HepG2 (cell line): Measurements from ENCODE around the gene INSIG1. TPM values are rescaled to one million over a fixed set of nuclear protein-coding genes. Genes with fewer than 3 reads are reported as not detected.

ENCODE experiments used
- ATAC-seq: fragments of 200-7000 bp; cut with Tn5 transposase; 3 replicates; pipeline ENCODE4 v1.9.1; 2020; ENCODE audit warnings: mild to moderate bottlenecking, moderate library complexity
- BruUV-seq: library from RNA; stranded (reverse); fragments of 400-500 nt; replicated peaks from 2 replicates; lab custom pipeline; 2021; lab: Mats Ljungman, UMichigan
- CTCF ChIA-PET: fragments of 300-600 bp; formaldehyde crosslinking; extraction: SDS; loops from one replicate; lab custom pipeline; 2021; ENCODE audit warnings: low total read pairs, inconsistent platforms, low intra/inter-chr PET ratio; lab: Yijun Ruan, JAX
- POLR2A ChIA-PET: fragments of 350-600 bp; sonication (Branson Sonifier 250); formaldehyde crosslinking; loops from one replicate; lab custom pipeline; 2020; ENCODE audit warnings: antibody characterized with exemption, inconsistent platforms; lab: Yijun Ruan, JAX
- DNase-seq: peaks from one replicate; pipeline ENCODE4 v3.0.0-alpha.2; 2015; ENCODE audit warnings: low spot score
- FAIRE-seq: peaks from 3 replicates; lab custom pipeline; 2011; peaks lifted over from hg19 to GRCh38; lab: Jason Lieb, UNC
- H2AFZ ChIP-seq: one replicate; pipeline ENCODE4 v1.6.1; 2011; ENCODE audit warnings: low read length, inconsistent platforms
- H3K27ac ChIP-seq: fragments of 300-600 bp; 3 replicates; pipeline ENCODE4 v1.8.0; 2011; ENCODE audit warnings: mixed run types, mild to moderate bottlenecking, mixed read lengths, low read length, inconsistent platforms; ENCODE audit not compliant: insufficient read depth; ENCODE audit errors: extremely low read length
- H3K27me3 ChIP-seq, 2 experiments: fragments of 200-600 bp in 1 of 2; 2 replicates in 1 of 2; 3 replicates in 1 of 2; pipeline versions ENCODE4 v1.6.0 to v1.8.0; 2011; ENCODE audit warnings: low read length in 2 of 2, mild to moderate bottlenecking in 2 of 2, moderate library complexity in 2 of 2, inconsistent platforms in 1 of 2; ENCODE audit not compliant: insufficient read depth in 2 of 2, control insufficient read depth in 1 of 2
- H3K36me3 ChIP-seq, 2 experiments: fragments of 200-600 bp in 1 of 2; replicated peaks in 1 of 2; 2 replicates in 1 of 2; 3 replicates in 1 of 2; pipeline versions ENCODE4 v1.5.1 to v1.8.0; 2011; ENCODE audit warnings: low read length in 2 of 2, inconsistent platforms in 1 of 2; ENCODE audit not compliant: insufficient read depth in 2 of 2, control insufficient read depth in 1 of 2
- H3K4me1 ChIP-seq: 2 replicates; pipeline ENCODE4 v1.5.1; 2012; ENCODE audit warnings: low read length, inconsistent platforms; ENCODE audit not compliant: insufficient read depth
- H3K4me2 ChIP-seq: 2 replicates; pipeline ENCODE4 v1.6.0; 2011; ENCODE audit warnings: low read depth, low read length, inconsistent platforms
- H3K4me3 ChIP-seq, 3 experiments: fragments of 200-600 bp in 1 of 3; sonication (generic), shearing (Covaris generic) in 1 of 3; replicated peaks in 1 of 3; 2 replicates each; pipeline ENCODE4 v1.5.1; 2011 to 2016; ENCODE audit warnings: low read length in 3 of 3, inconsistent platforms in 2 of 3, low read depth in 2 of 3, mild to moderate bottlenecking in 2 of 3, control low read depth in 1 of 3, mixed read lengths in 1 of 3; ENCODE audit not compliant: insufficient read depth in 1 of 3
- H3K79me2 ChIP-seq: one replicate; pipeline ENCODE4 v1.6.1; 2011; ENCODE audit warnings: low read length, inconsistent platforms; ENCODE audit not compliant: insufficient read depth
- H3K9ac ChIP-seq: 2 replicates; pipeline ENCODE4 v1.6.0; 2011; ENCODE audit warnings: mild to moderate bottlenecking, low read depth, low read length, inconsistent platforms; ENCODE audit not compliant: insufficient read depth
- H3K9me3 ChIP-seq: 2 replicates; pipeline ENCODE4 v1.5.1; 2012; ENCODE audit warnings: mild to moderate bottlenecking, low read length
- H4K20me1 ChIP-seq: 2 replicates; pipeline ENCODE4 v1.6.0; 2011; ENCODE audit warnings: inconsistent platforms, mild to moderate bottlenecking, low read length, moderate library complexity; ENCODE audit not compliant: insufficient read depth
- AGO2 ChIP-seq: fragments of 200-400 bp; formaldehyde crosslinking; optimal IDR thresholded peaks from 2 replicates; pipeline ENCODE3; 2017; ENCODE audit warnings: mild to moderate bottlenecking, low read depth, low read length, moderate library complexity
- EEA1 ChIP-seq: sonication (generic); formaldehyde crosslinking; IDR thresholded peaks from 2 replicates; pipeline ENCODE4 v1.5.1; 2020; ENCODE audit warnings: mild to moderate bottlenecking, missing genetic modification reagents, borderline replicate concordance
- RARA ChIP-seq: IDR thresholded peaks from 2 replicates; pipeline ENCODE4 v1.6.1; 2016; ENCODE audit warnings: missing genetic modification reagents, missing compliant biosample characterization
- RBFOX2 ChIP-seq: fragments of 200-400 bp; formaldehyde crosslinking; IDR thresholded peaks from 2 replicates; pipeline ENCODE4 v1.6.1; 2017; ENCODE audit warnings: low read depth, mild to moderate bottlenecking, low read length
- RFXAP ChIP-seq: sonication (generic); formaldehyde crosslinking; IDR thresholded peaks from 2 replicates; pipeline ENCODE4 v1.4.0; 2020; ENCODE audit warnings: missing genetic modification reagents, borderline replicate concordance
- TCF7 ChIP-seq: sonication (generic); IDR thresholded peaks from 2 replicates; pipeline ENCODE4 v1.6.1; 2016; ENCODE audit warnings: antibody characterized with exemption, low read depth
- ZNF282 ChIP-seq: fragments of 450-650 bp; IDR thresholded peaks from 2 replicates; pipeline ENCODE4 v1.6.1; 2018; ENCODE audit not compliant: partially characterized antibody
- ZNF326 ChIP-seq: sonication (generic); formaldehyde crosslinking; IDR thresholded peaks from 2 replicates; pipeline ENCODE4 v1.4.0; 2020; ENCODE audit warnings: missing genetic modification reagents, borderline replicate concordance
- ZNF768 ChIP-seq: sonication (generic); formaldehyde crosslinking; IDR thresholded peaks from 2 replicates; pipeline ENCODE4 v1.4.0; 2020; ENCODE audit warnings: missing genetic modification reagents
- ZNF782 ChIP-seq: sonication (generic); formaldehyde crosslinking; IDR thresholded peaks from 2 replicates; pipeline ENCODE4 v1.4.0; 2020; ENCODE audit warnings: missing genetic modification reagents, mild to moderate bottlenecking, borderline replicate concordance
- ZSCAN30 ChIP-seq: sonication (generic); formaldehyde crosslinking; IDR thresholded peaks from 2 replicates; pipeline ENCODE4 v1.5.0; 2020; ENCODE audit warnings: mild to moderate bottlenecking, missing genetic modification reagents
- WGBS: methylation state at CpG from one replicate; pipeline ENCODE4 v1.1.6; 2017; ENCODE audit warnings: low lambda C conversion rate; 5-methylcytosine and 5-hydroxymethylcytosine counted together
- in situ Hi-C: cut with HindIII; loops from 2 replicates; pipeline ENCODE4 v1.10.0; 2017; ENCODE audit warnings: low pct_unique_long_range_greater_than_20kb; ENCODE audit not compliant: extremely low pct_ligation_motif_present
- intact Hi-C: fragments of 100-400 bp; cut with micrococcal nuclease; formaldehyde crosslinking; loops from one replicate; pipeline ENCODE4 v1.10.0; 2022; ENCODE audit not compliant: unreplicated experiment
- polyA plus RNA-seq, 8 experiments: library from polyadenylated mRNA; depleted of rRNA in 3 of 8; stranded (reverse) in 7 of 8; unstranded in 1 of 8; fragments of >200 nt; fragmentation: Illumina TruSeq in 4 of 8; extraction: Trizol in 4 of 8; gene quantifications; 2 replicates each; pipeline versions ENCODE4 v1.2.1 to v1.2.3, GENCODE V29; 2011 to 2016; ENCODE audit warnings: low read depth in 4 of 8, missing spikeins in 1 of 8, mixed read lengths in 1 of 8; ENCODE audit not compliant: insufficient read depth in 1 of 8
- total RNA-seq, 5 experiments: library from RNA; depleted of rRNA; stranded (reverse); fragments of >200 nt; fragmentation: Illumina TruSeq; extraction: Trizol; gene quantifications; 2 replicates each; pipeline ENCODE4 v1.2.3, GENCODE V29; 2016; ENCODE audit warnings: low read depth in 1 of 5

Gene INSIG1
- total and polyA plus RNA-seq, 2 of the 13 experiments (the other 11 are each of a cell fraction or from before 2014, with no cell fraction given): 0.07 to 0.11 TPM

DNA sequence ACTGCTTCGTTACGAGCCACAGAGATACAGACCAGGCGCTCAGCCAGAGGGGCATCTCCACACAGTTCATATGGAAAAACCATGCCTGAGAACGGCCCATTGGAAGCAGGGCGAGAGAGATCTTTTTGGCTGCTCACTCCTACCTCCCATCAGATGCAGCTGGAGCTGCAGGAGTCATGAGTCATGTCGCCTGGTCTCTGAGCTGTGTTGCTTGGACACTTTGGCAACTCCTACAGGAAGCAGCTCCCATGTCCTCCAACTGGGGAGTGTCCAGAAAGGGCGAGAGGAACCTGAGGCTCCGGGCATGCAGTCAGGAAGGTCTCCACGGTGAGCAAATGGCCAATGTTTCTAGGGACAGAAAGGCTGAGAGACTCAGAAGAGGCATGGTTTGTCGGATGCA lies 24.9 kb downstream of the INSIG1 start:
- H3K27me3 ChIP-seq: peaks cover 0 to 15% of the 10 kb centered on the region in 2 experiments; a peak in 2 of 5 replicates
- no peak overlapping the region for H2AFZ ChIP-seq
- in situ Hi-C loops (no loop called here), intact Hi-C loops (no loop called here)
- POLR2A ChIA-PET: no interaction called here
- H3K79me2 ChIP-seq: no peaks in the 10 kb centered on the region
- H3K27ac ChIP-seq: no peak overlapping the region
- CTCF ChIA-PET: no interaction called here
- no peak overlapping the region for H3K9ac ChIP-seq
- no peaks in the 10 kb centered on the region for H3K9me3 ChIP-seq
- no peak for TF ChIP-seq EEA1 (CRISPR knock-in tag)
- no peak for TF ChIP-seq AGO2
- TF ChIP-seq TCF7: no peak
- TF ChIP-seq RBFOX2: no peak
- no peak for TF ChIP-seq ZNF282
- no peak for TF ChIP-seq ZNF782
- no peak for TF ChIP-seq ZNF768 (CRISPR knock-in tag)
- no peak for TF ChIP-seq RFXAP (CRISPR knock-in tag)
- TF ChIP-seq RARA: no peak
- no peak for TF ChIP-seq ZNF326 (CRISPR knock-in tag)
- no peak for TF ChIP-seq ZSCAN30 (CRISPR knock-in tag)
- H3K36me3 ChIP-seq: no peaks in the 10 kb centered on the region
- no peak overlapping the region for H3K4me3 ChIP-seq
- DNase-seq: no peak
- ATAC-seq: no peak
- 3% methylated on average over 4 of the region's 10 CpGs for WGBS
- BruUV-seq: no TSS peak
- no peaks in the 10 kb centered on the region for H3K4me1 ChIP-seq
- no peak overlapping the region for H3K4me2 ChIP-seq
- FAIRE-seq: no peak
- no peaks in the 10 kb centered on the region for H4K20me1 ChIP-seq
